NCI-H2171 (cell line): ENCODE results near the gene PRTFDC1.
"Not testable (repeated sequence)": the region's sequence is repeated elsewhere in the genome, so short reads cannot be mapped to it uniquely, and the experiment has no call there.

Experiments used
- DNase-seq: peaks from one replicate; lab custom pipeline; 2025; lab: John Stamatoyannopoulos, UW

PRTFDC1 gene, protein sequence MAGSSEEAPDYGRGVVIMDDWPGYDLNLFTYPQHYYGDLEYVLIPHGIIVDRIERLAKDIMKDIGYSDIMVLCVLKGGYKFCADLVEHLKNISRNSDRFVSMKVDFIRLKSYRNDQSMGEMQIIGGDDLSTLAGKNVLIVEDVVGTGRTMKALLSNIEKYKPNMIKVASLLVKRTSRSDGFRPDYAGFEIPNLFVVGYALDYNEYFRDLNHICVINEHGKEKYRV

DNA sequence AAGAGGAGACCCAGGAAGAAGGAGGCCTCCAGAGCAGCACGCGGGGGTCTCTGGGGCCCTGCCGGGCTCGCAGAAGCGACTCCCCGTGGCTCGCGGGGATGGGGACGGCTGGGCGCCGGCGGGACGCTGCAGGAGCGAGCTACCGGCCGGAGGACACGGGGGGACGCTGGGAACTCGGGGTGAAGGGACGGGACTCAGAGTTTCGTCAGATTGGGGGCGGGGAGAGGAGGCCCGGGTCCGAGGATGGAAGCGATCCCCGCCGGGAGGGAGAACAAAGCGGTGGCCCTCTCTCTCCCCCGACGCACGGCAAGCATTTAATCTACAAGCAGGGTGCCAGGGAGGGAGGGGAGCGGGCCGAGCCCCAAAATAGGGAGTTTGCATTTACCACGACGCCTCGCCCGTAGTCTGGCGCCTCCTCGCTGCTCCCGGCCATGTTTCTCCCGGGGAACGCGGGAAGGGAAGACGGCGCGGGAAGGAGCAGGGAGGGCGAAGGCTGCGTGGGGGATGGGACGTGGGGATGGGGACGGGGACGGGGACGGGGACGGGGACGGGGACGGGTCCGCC is at the start of gene PRTFDC1:
Gene PRTFDC1 (minus strand): TSS at position 464 of the 564 bp plus-strand sequence. CDS start 31 bp downstream, at position 433.
- peak; percentile 54 for DNase-seq

DNA sequence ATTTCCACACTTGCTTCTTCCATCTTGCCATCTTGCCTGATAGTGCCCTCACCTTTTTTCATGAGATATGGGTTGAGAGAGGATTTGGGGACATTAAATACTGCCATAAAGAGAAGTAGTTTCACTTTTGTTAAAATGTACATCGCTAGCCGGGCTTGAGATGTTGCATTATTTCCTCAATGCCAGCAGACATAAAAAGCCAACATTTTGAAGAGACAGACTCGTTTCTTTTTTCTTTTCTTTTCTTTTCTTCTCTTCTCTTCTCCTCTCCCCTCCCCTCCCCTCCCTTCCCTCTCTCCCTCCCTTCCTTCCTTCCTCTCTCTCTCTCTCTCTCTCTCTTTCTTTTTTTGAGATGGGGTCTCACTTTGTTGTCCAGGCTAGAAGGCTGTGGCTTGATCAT is 45.6 kb upstream of the PRTFDC1 start:
- DNase-seq = no peak

DNA sequence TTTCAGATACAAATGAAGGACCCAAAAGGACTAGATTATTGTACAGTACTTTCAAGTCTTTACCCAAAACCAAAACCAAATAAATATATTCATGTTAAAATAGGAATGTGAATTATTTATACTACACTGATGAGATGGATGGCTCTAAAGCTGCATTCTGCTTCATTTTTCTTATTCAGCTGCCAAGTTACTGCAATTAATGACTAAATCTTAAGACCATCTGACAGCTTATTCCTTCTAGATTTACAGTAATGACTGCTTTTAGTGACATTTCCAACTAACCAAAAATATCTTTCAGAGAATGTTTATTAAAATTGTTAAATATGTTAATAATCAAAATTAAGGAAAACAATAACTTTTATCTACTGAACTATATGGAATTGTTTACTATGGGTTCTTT is 42.7 kb upstream of the PRTFDC1 start:
- no peak for DNase-seq

DNA sequence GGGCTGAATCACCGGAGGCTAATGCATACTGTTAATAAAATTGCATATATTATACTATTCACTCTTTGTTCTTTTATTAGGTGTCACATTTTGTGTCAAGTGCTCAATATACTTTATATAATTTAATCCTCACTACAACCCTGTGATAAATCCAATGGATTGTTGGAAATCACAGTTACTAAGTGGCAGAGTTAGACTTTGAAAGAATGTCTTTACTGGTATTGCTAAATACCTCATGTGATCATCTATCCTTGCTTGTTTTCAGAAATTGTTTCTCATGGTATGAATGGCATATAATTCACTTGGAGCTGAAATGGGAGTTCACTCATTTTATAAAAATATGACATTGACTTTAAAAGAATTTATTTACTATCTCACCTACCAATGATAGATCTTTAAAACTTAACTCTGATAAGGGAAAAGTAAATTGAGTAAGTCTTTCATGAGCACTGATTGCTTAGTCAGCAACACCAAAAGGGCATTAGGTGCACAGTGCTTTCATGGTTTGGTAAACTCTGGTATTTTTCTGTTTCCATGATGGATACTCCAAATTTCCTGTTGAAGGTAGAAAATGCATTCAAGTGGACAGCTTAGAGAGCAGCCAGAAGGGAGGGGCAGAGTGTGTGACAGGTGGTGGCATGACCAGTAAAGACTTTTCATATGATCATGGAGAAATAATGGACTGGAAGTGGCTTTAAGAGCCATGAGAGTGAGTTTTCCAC is 41.0 kb upstream of the PRTFDC1 start:
- no peak for DNase-seq

DNA sequence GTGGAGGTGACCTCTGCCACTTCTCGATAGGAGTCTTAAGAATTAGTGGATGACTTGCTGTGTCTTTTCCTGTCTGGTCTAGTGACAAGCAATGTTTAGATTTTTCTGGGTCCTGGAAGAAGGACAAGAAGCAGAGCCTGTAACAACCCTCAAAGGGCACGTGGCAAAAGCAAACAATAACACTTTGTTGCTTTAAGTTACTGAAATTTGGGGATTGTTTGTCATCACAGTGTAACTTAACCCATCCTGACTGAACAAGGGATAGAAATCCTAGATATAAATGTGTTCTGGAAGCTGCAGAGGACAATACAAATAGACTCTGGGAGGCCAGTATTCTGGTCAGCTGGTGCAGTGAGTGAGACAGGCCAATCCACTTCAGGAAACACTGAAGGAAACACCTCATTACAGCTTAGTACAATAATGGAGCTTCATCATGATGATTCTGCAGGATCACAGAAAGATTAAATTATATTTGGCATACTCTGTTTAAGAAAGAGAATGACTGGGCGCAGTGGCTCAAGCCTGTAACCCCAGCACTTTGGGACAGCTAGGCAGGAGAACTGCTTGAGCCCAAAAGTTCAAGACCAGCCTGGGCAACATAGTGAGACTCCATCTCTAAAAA is 40.2 kb upstream of the PRTFDC1 start:
- no peak for DNase-seq

DNA sequence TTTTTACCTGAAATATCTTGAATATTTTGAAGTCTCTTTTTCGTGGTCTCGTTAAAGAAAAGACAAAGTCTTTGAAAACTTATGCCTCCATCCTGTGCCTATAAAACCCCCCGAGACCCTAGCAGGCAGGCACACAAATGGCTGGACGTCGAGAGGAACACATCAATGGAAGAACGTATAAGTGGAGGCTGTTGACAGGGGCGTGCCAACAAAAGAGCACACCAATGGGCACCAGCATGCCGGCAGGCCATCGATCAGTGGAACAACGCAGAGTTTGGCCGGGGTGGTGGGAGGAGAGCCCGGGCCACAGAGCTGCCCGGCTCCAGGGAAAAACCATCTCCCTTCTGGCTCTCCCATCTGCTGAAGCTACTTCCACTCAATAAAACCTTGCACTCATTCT is 38.9 kb upstream of the PRTFDC1 start:
- DNase-seq = no peak

DNA sequence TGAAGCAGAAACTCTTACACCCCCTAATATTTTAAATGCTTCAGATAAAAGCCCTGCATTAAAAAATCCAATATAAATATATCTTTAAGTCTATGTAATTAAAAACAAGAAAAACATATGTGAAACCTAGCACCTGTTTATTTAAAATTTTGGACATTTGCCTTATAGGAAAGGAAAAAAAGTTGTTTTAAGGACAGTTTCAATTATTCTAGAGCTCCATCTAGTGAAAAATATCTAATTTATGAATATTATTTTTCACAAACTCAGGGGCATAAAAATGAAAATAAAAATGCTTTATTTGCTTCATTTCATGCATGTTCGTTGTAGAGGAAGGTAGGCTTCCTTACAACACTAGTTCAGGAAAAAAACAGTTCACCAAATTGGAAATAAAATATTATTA is 37.5 kb upstream of the PRTFDC1 start:
- no peak for DNase-seq

DNA sequence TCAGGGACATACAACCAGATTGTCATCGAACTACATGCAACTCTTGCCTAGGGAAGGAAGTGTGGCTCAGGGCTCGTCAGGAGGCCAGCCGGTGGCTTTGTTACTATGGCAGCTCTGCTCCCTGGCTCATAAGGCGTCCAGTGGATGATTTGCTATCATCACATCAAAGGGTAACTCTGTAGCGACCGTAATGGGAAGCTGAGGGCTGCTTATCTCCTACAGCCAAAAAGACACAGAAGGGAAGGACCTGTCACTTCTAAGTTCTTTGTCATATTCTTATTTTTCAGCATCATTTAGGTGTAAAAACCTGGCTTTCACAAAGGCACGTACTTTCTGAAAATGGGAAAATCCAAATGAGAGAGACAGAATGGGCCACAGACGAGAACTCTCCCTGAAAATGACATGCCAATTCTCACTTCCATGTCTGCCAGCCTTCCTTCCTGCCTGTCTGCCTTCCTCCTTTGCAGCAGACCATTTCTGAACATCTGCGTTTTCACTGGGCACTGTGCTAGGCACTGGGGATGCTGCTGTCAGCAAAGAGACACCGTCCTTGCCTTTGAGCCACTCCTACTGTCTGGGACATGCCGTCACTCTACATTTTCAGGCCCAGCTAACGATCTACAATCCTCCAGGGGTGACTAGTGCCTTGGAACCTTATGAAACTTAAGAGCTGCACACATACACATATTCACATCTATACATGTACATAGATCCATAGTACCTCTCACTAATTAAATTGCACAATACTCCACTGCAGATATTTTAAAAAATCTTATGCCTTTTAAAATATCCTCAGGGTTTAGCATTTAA is 36.6 kb upstream of the PRTFDC1 start:
- no peak for DNase-seq

DNA sequence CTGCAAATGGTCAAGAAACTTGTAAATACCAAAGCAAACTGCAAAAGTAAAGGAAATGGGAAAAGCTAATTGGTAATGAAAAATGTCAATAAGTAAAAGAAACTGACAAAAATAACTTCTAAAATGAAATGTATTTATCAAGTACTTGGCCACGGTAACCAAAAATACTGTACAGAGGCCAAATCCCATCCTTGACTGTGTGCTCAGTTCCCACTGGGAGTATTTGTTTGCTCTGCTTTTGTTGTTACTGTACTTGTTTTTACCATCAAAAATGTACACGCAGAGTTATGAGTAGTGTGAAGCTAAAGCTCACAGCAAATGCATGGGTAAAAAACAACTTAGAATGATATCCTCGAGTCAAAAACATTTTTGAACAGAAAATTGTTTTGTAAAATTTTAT is 32.5 kb upstream of the PRTFDC1 start:
- DNase-seq = no peak

DNA sequence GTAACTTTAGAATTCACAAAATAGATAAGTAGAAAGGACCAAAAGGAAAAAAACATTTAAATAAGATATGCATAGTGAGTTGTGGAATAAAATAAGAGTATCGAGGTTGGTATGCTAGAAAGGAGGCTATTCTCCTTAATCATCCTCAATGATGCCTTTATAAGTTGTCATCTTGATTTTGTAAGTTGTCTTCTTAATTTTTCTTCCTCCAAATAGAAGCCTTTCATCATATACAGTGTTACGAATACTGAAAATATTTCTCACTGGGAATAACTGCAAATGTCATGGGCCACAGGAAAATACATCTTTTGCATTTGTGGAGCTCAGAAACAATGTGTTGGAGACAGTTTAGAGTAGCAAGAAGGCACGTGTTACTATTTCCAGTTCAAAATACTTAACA is 31.5 kb upstream of the PRTFDC1 start:
- no peak for DNase-seq

DNA sequence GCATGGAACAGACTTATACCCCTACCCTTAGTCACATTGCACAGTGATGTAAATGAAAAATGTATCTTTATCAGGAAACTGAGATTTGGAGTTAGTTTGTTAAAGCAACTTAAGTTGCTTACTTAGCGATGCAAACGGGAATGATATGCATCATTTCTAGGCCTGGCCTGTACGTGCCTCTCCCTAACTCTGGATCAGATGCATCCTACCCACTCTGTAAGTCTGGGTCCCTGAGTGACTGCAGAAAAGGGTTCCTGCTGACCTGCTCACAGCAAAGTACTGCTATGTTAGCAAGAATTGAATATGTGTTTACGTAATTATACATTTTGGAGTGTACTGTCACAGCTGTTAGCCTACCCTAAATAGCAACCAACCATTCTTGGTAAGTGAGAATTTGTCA is 30.7 kb upstream of the PRTFDC1 start:
- no peak for DNase-seq

DNA sequence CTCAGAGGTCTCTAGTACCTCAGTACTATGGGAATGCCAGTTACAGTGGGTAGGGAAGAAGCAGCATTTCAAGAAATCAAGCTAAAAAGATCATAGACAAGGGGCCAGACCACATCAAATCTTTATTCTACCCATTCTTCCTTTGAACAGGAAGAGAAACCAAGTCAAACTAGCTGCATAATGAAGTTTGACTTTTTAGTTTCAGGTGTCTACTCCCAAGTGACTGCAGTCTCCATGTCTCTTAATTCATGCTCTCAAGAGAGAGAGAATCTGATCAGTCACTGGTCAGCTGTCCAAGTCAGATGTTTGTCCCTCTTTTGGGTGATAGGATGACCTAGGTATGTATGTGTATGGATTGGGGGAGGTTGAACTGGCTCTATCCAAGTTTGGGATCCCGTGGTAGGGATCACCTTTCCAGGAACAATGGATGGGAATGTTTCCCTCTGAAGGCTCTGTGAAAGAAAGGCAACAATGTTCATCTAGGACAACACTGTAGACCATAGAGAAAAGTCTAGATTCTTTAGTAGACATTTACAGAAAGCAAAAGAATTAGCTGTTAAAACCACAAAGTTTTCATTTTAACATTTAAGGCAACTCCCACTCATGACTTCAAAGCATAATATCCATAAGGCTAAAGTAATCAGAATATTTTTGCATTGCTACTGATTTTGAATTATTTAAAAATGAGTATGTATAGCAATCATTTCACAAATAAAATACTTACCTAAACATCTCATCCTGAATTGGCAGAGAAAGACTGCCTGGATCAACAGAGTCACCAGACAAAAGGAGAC is 30.1 kb upstream of the PRTFDC1 start:
- no peak for DNase-seq

DNA sequence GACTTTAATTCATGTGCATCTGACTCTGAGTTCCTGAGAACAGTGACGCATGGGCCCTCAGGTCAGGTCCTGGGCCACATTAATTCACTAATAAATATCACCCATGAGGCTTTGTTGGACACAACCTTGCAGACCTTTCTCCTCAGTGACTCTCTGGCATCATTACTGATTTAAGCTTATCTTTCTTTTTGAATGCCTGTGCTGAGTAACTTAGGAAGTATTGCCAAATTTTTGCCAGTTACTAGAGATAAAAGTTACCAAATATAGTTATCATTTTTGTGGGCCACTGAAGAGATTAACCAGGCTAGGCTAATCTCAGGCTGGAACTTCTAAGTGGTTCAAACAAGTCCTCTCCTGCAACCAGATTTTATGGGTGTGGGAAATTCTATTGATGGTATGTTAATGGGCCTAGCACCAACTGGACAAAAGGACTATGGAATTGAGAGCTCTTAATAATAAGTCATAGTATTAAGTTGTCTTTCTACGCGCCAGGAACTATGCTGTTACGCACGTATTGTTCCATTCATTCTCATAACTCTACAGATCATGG is 28.8 kb upstream of the PRTFDC1 start:
- DNase-seq = no peak

DNA sequence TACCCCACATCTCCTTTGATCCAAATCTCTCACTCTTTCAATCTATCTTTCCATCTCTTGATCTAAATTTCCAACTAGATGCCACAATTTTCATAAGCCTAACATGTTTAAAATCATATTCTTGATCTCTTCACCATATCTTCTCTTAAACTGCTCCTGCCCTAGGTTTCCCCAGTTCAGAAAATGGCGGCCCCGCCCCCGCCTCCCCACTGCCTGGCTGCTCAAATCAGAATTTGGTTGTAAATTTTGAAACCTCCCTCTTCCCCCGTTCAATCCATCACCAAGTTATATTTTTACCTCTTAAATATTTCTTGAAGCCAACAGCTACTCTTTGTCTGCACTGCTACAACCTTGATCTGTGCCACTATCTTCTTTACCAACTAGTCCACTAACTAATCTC is 27.3 kb upstream of the PRTFDC1 start:
- no peak for DNase-seq

DNA sequence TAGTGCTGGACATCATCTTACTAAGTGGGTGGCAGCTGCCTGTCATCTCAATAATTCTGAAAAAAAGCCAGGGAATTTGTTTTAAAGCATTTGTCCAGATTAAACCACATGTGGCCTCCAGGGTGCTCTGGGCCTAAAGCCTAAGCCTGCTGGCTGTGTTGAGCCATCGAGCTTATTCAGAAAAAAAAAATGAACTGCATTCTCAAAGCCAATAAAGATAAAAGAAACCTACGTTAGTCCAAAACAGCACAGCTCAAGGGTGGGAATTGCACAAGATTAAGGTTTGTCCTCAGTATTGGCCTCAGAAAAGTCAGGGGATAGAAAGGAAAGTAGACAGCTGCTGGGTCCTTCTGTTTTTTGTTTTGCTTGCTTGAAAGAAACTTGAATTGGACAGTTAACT is 22.6 kb upstream of the PRTFDC1 start:
- DNase-seq = no peak

DNA sequence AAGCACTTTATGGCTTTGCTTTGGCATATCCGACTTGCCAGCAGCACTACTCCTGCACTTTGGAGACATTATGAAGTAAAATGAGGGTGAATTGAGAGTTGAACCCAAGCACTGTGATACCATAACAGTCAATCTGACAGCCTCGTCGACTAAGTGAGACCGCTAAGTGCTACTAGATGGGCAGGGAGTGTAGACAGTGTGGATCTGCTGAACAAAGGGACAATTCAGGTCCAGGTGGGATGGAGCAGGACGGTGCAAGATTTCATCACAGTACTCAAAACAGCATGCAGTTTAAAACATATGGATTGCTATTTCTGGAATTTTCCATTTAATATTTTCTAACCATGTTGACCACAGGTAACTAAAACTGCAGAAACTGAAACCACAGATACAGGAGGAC is 20.8 kb upstream of the PRTFDC1 start:
- DNase-seq = no peak

DNA sequence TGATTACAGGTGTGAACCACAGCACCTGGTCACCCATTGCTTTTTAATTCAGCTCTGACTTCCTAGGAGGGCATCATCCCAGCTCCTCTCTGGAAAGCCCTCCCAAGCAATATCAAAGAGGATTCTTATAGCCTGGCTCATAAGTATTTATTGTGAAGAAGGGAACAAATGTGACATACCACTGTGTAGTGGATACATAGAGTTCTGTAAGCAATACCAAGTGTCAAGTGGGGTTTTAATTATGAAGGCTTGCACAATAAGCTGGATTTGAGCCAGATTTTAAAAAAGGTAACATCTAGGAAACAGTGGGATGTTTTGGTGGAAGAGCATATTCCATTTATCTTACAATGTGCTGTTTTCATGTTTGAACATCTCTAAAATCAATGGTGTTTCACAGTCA is 19.0 kb upstream of the PRTFDC1 start:
- DNase-seq = no peak

DNA sequence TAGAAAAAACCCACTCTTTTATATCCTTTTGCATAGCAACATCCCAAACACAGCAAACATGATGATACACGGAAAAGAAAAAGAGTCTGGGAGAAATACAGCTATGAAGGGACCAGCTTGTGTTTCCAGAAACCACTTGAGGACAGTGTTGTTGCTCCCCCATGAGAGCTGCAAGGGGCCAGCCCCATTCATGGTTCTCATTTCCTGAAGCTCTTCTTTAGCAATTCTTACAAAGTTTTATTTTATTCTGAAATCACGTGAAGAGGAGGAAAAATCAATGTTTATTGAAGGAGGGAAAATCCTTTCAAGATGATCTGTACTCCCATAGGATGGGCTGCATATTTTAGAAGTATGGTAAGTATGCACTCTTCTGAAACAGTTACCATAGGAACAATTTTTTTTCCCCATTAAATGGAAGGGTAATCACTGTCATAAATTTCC is 17.5 kb upstream of the PRTFDC1 start:
- no peak for DNase-seq

DNA sequence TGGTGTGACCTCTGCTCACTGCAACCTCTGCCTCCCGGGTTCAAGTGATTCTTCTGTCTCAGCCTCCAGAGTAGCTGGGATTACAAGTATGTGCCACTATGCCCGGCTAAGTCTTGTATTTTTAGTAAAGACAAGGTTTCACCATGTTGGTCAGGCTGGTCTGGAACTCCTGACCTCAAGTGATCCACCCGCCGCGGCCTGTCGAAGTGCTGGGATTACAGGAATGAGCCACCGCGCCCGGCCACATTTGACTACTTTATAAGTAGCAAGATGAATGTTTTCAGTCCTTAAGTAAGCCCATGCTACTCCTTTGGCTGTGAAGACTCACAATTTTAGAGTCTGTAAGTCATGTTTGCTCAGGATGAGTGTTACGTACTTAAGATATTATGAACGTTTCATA is 16.5 kb upstream of the PRTFDC1 start:
- DNase-seq = not testable (repeated sequence)

DNA sequence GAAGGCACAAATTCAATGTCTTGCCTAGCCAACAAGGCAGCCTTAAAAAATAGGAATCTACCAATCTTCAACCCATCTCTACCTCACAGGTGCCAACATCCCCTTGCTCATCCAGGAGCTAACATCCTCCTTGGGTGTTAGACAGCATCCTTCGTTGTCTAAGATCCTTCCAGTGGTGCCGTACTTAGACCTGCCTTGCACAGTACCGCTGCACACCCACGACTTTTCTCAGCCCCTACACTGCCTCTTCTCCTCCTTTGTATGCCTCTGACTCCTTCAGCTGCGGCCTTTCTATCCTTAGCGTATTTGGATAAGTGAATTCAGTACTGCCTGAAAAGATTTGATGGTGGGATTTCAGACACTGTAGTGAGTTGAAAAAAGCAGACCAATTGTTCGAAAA is 15.9 kb upstream of the PRTFDC1 start:
- no peak for DNase-seq

DNA sequence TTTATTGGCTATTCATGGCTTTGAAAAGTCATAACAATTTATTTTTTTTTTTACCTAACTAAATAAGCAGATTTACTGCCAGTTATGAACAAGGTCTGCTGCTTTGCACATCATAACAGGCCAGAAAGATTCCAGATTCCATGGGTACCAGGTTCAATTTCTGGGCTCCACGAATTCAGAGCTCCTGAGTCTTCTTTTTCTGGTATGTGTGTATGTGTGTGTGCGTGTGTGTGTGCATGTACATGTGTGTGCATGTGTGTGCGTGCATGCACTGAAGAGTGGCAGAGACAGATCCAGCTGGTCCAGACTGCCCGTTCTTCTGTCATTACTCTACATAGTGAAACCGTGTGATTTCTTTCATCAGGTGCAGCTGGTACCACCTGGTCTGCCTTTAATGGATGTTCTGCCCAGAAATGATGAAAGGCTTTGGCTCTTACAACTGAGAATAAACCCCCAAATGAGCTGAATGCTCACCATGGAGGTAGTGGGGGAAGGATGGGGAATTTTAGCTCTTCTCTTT is 14.6 kb upstream of the PRTFDC1 start:
- no peak for DNase-seq
